GM12878 (cell line): ENCODE results near the gene ZNF410. TPM values are rescaled to one million over a fixed set of nuclear protein-coding genes. Genes with fewer than 3 reads are reported as not detected.

Experiments used
- ATAC-seq: fragments of 200-7000 bp; cut with Tn5 transposase; 3 replicates; pipeline ENCODE4 v1.9.1; 2020; ENCODE audit warnings: mild to moderate bottlenecking, moderate library complexity
- BruUV-seq: library from RNA; stranded (reverse); fragments of 400-500 nt; replicated peaks from 2 replicates; lab custom pipeline; 2021; lab: Mats Ljungman, UMichigan
- CTCF ChIA-PET: fragments of 300-600 bp; sonication (Branson Sonifier 250); formaldehyde crosslinking; extraction: SDS; loops from one replicate; lab custom pipeline; 2021; ENCODE audit warnings: inconsistent platforms; lab: Yijun Ruan, JAX
- POLR2A ChIA-PET: fragments of 350-600 bp; formaldehyde crosslinking; extraction: SDS; loops from one replicate; lab custom pipeline; 2021; ENCODE audit warnings: inconsistent platforms; lab: Charles Lee
- RAD21 ChIA-PET: fragments of 300-600 bp; sonication (Branson Sonifier 250); formaldehyde crosslinking; loops from one replicate; lab custom pipeline; 2023; ENCODE audit warnings: antibody characterized with exemption; ENCODE audit not compliant: unreplicated experiment; lab: Charles Lee
- SMC1A ChIA-PET: fragments of 300-600 bp; sonication (Branson Sonifier 250); formaldehyde crosslinking; loops from one replicate; lab custom pipeline; 2023; ENCODE audit not compliant: unreplicated experiment, uncharacterized antibody; lab: Charles Lee
- DNase-seq: peaks from one replicate; pipeline ENCODE4 v3.0.0-alpha.2; 2011; ENCODE audit warnings: low read depth, low spot score
- FAIRE-seq: peaks from 3 replicates; lab custom pipeline; 2011; peaks lifted over from hg19 to GRCh38; lab: Jason Lieb, UNC
- H2AFZ ChIP-seq: 2 replicates; pipeline ENCODE4 v1.6.0; 2011; ENCODE audit warnings: low read depth, low read length, control low read depth; ENCODE audit not compliant: control insufficient read depth
- H3K27ac ChIP-seq: 2 replicates; pipeline ENCODE4 v1.5.1; 2011; ENCODE audit warnings: control low read depth; ENCODE audit not compliant: control insufficient read depth, insufficient read depth
- H3K27me3 ChIP-seq, 2 experiments: replicated peaks in 1 of 2; 2 replicates each; pipeline versions ENCODE4 v1.6.0 to v1.6.1; 2011; ENCODE audit warnings: low read length in 1 of 2; ENCODE audit not compliant: control insufficient read depth in 2 of 2, insufficient read depth in 2 of 2
- H3K36me3 ChIP-seq, 2 experiments: 2 replicates each; pipeline ENCODE4 v1.5.1; 2011; ENCODE audit warnings: low read length in 1 of 2; ENCODE audit not compliant: control insufficient read depth in 2 of 2, insufficient read depth in 2 of 2
- H3K4me1 ChIP-seq: 2 replicates; pipeline ENCODE4 v1.6.1; 2011; ENCODE audit warnings: mild to moderate bottlenecking, low read length, moderate library complexity, mixed read lengths; ENCODE audit not compliant: control insufficient read depth, insufficient read depth
- H3K4me2 ChIP-seq: 2 replicates; pipeline ENCODE4 v1.6.0; 2011; ENCODE audit warnings: control low read depth; ENCODE audit not compliant: control insufficient read depth, insufficient read depth
- H3K4me3 ChIP-seq: fragments of 200-600 bp; sonication (generic); 2 replicates; pipeline ENCODE4 v1.5.1; 2016
- H3K79me2 ChIP-seq: 2 replicates; pipeline ENCODE4 v1.6.0; 2011; ENCODE audit warnings: low read length; ENCODE audit not compliant: control insufficient read depth, insufficient read depth
- H3K9ac ChIP-seq: 2 replicates; pipeline ENCODE4 v1.8.0; 2011; ENCODE audit warnings: low read length, control low read depth, mixed read lengths; ENCODE audit not compliant: control insufficient read depth, insufficient read depth
- H3K9me3 ChIP-seq: replicated peaks from 3 replicates; pipeline ENCODE4 v1.5.1; 2011; ENCODE audit warnings: mild to moderate bottlenecking, low read length; ENCODE audit not compliant: control insufficient read depth, insufficient read depth
- H4K20me1 ChIP-seq: 2 replicates; pipeline ENCODE4 v1.6.0; 2011; ENCODE audit not compliant: control insufficient read depth, insufficient read depth
- EED ChIP-seq: sonication (generic); IDR thresholded peaks from 2 replicates; pipeline ENCODE4 v1.6.1; 2016; ENCODE audit warnings: antibody characterized with exemption, low read depth
- MYB ChIP-seq: fragments of 150-350 bp; IDR thresholded peaks from 2 replicates; pipeline ENCODE4 v1.6.1; 2014; ENCODE audit warnings: mild to moderate bottlenecking, low read depth, low read length, borderline replicate concordance
- NBN ChIP-seq: fragments of 450-650 bp; IDR thresholded peaks from 2 replicates; pipeline ENCODE4 v1.6.1; 2016
- NFXL1 ChIP-seq: fragments of 450-650 bp; IDR thresholded peaks from 2 replicates; pipeline ENCODE4 v1.6.1; 2017; ENCODE audit warnings: antibody characterized with exemption, mild to moderate bottlenecking, borderline replicate concordance
- NFYB ChIP-seq: IDR thresholded peaks from 2 replicates; pipeline ENCODE4 v1.6.1; 2011; ENCODE audit warnings: low read depth, mild to moderate bottlenecking, low read length, improper control_type of control experiment, moderate library complexity; ENCODE audit not compliant: insufficient read depth
- NR2C1 ChIP-seq: fragments of 450-650 bp; IDR thresholded peaks from 2 replicates; pipeline ENCODE4 v1.6.1; 2017; ENCODE audit warnings: antibody characterized with exemption, mild to moderate bottlenecking, moderate library complexity
- PML ChIP-seq: IDR thresholded peaks from 2 replicates; pipeline ENCODE4 v1.6.1; 2012; ENCODE audit warnings: low read length, inconsistent platforms
- RBBP5 ChIP-seq: fragments of 200-600 bp; sonication (generic); conservative IDR thresholded peaks from 2 replicates; pipeline ENCODE4 v1.6.1; 2016
- REST ChIP-seq: IDR thresholded peaks from 2 replicates; pipeline ENCODE4 v1.6.1; 2012; ENCODE audit warnings: mild to moderate bottlenecking, low read depth, low read length
- SIN3A ChIP-seq: IDR thresholded peaks from 2 replicates; pipeline ENCODE4 v1.6.1; 2012; ENCODE audit warnings: low read depth, low read length, improper control_type of control experiment
- SMARCA5 ChIP-seq: fragments of 450-650 bp; IDR thresholded peaks from 2 replicates; pipeline ENCODE4 v1.6.1; 2017; ENCODE audit warnings: mild to moderate bottlenecking
- SREBF2 ChIP-seq: IDR thresholded peaks from 2 replicates; pipeline ENCODE4 v1.6.1; 2012; ENCODE audit warnings: mild to moderate bottlenecking, low read length
- TCF12 ChIP-seq: IDR thresholded peaks from 2 replicates; pipeline ENCODE4 v1.6.1; 2011; ENCODE audit warnings: low read depth, mild to moderate bottlenecking, low read length
- ZNF207 ChIP-seq: fragments of 450-650 bp; IDR thresholded peaks from 2 replicates; pipeline ENCODE4 v1.6.1; 2014; ENCODE audit warnings: antibody characterized with exemption, mild to moderate bottlenecking, borderline replicate concordance
- ZNF592 ChIP-seq: fragments of 450-650 bp; IDR thresholded peaks from 2 replicates; pipeline ENCODE4 v1.6.1; 2017; ENCODE audit warnings: mild to moderate bottlenecking, moderate library complexity
- ZZZ3 ChIP-seq: IDR thresholded peaks from 2 replicates; pipeline ENCODE4 v1.6.1; 2011; ENCODE audit warnings: low read depth; ENCODE audit not compliant: control insufficient read depth, insufficient read length
- WGBS: methylation state at CpG from one replicate; pipeline ENCODE4 v1.1.6; 2016; ENCODE audit warnings: low lambda C conversion rate; ENCODE audit not compliant: insufficient replicate concordance, insufficient coverage; ENCODE audit errors: missing lambda C conversion rate; 5-methylcytosine and 5-hydroxymethylcytosine counted together
- in situ Hi-C: fragments of 300-500 bp; cut with MboI; formaldehyde crosslinking; loops from 9 replicates; pipeline ENCODE4 v1.14.3; 2018; ENCODE audit warnings: mixed read lengths
- intact Hi-C: fragments of 100-400 bp; cut with micrococcal nuclease; formaldehyde crosslinking; loops from one replicate; pipeline ENCODE4 v1.14.2; 2022; ENCODE audit not compliant: unreplicated experiment
- polyA plus RNA-seq, 11 experiments: library from polyadenylated mRNA; depleted of rRNA in 4 of 11; unstranded in 6 of 11; stranded (reverse) in 5 of 11; fragments of >200 nt; fragmentation: Nextera tagmentation in 4 of 11; fragmentation: Illumina TruSeq in 1 of 11; extraction: Ambion mirVana in 4 of 11; extraction: Trizol in 1 of 11; gene quantifications; 1 replicate in 1 of 11; 2 replicates in 10 of 11; pipeline versions ENCODE4 v1.2.1 to v1.2.3, GENCODE V29; 2011 to 2016; ENCODE audit warnings: inconsistent platforms in 2 of 11, missing spikeins in 2 of 11, low read depth in 1 of 11
- total RNA-seq, 4 experiments: library from RNA; depleted of rRNA in 3 of 4; stranded (reverse); fragments of >200 nt in 3 of 4; fragmentation: Illumina TruSeq in 1 of 4; extraction: Trizol in 1 of 4; gene quantifications; 2 replicates each; pipeline versions ENCODE4 v1.2.1 to v1.2.3, GENCODE V29; 2013 to 2021

Gene ZNF410
- total and polyA plus RNA-seq, 10 of the 15 experiments (the other 5 are each of a cell fraction or from before 2014, with no cell fraction given), result 31.2 to 56.6 (median 47.7) TPM

- no peak for TF ChIP-seq SREBF2
- TF ChIP-seq ZNF207, result no peak
- no peak for TF ChIP-seq SIN3A
These were observed 26.6 kb downstream of the ZNF410 start (continued) for GRCh38 chr14:73913256-73913655.

- H4K20me1 ChIP-seq, result no peaks in the 10 kb centered on the region
- no peaks in the 10 kb centered on the region for H3K4me1 ChIP-seq
- peaks cover 7 to 22% of the 10 kb centered on the region in 2 experiments for H3K36me3 ChIP-seq
- CTCF ChIA-PET, result no interaction called here
- SMC1A ChIA-PET, result interaction anchor here (0.7 to 1.0 kb wide), 2 partner anchors 16 to 89 kb away, joined by 3 read pairs; no protein-coding TSS in a partner anchor
- no peak overlapping the region for H3K9ac ChIP-seq
- H3K27me3 ChIP-seq, result no peaks in the 10 kb centered on the region
- RAD21 ChIA-PET, result no interaction called here
- no peak overlapping the region for H3K4me2 ChIP-seq
- no peak for DNase-seq
- H3K4me3 ChIP-seq, result no peak overlapping the region
- no peaks in the 10 kb centered on the region for H3K9me3 ChIP-seq
- H3K27ac ChIP-seq, result no peak overlapping the region
- no peak overlapping the region for H2AFZ ChIP-seq
- no TSS peak for BruUV-seq
- in situ Hi-C loops (no loop called here), intact Hi-C loops (no loop called here)
- H3K79me2 ChIP-seq, result no peaks in the 10 kb centered on the region
- ATAC-seq, result no peak
- FAIRE-seq, result no peak
- POLR2A ChIA-PET, result no interaction called here
- over 99% methylated on average over 6 of the region's 6 CpGs for WGBS
- no peak for TF ChIP-seq ZZZ3
- TF ChIP-seq NR2C1, result no peak
- no peak for TF ChIP-seq NFXL1
- TF ChIP-seq REST, result no peak
- no peak for TF ChIP-seq SREBF2
- no peak for TF ChIP-seq NFYB
- no peak for TF ChIP-seq TCF12
- TF ChIP-seq SMARCA5, result no peak
- TF ChIP-seq NBN, result no peak
- no peak for TF ChIP-seq SIN3A
- no peak for TF ChIP-seq ZNF592
- no peak for TF ChIP-seq PML
- no peak for TF ChIP-seq EED
- TF ChIP-seq MYB, result no peak
- no peak for TF ChIP-seq RBBP5
These were observed 29.7 kb downstream of the ZNF410 start for GRCh38 chr14:73916324-73916723.
